ENCODE results near the gene CAMTA1. TPM values are rescaled to one million over a fixed set of nuclear protein-coding genes. Genes with fewer than 3 reads are reported as not detected.

Gene CAMTA1
- total RNA-seq, 2 experiments from 2014 or later, result 43.9 to 73.3 TPM

GRCh38 chr1:6928106-6928885 is 143.0 kb downstream of the CAMTA1 start:
- intact Hi-C loops (cut with micrococcal nuclease; ENCODE audit: unreplicated experiment), result no loop called here
- DNase-seq (ENCODE audit: low spot score), result no peak
- POLR2A ChIA-PET, result no interaction called here
- no peak overlapping the region for H3K4me3 ChIP-seq (ENCODE audit: low read depth, low read length, poor library complexity, severe bottlenecking)
- no peaks in the 10 kb centered on the region for H3K4me1 ChIP-seq (ENCODE audit: insufficient read depth, low read length, poor library complexity, severe bottlenecking)
- no peaks in the 10 kb centered on the region for H4K20me1 ChIP-seq (ENCODE audit: insufficient read depth, low read length)
- TF ChIP-seq CTCF (conservative IDR thresholded peaks at IDR 0.05; ENCODE audit: low read length) (no peak), EZH2phosphoT487 (IDR thresholded peaks at IDR 0.05; ENCODE audit: borderline replicate concordance, low read depth, low read length) (no peak)
- no peak overlapping the region for H3K4me2 ChIP-seq (ENCODE audit: low read length)
- H3K9me2 ChIP-seq (ENCODE audit: insufficient read depth, low read length), result no peaks in the 10 kb centered on the region
- no TSS peak for BruUV-seq (replicated peaks)
- no peaks in the 10 kb centered on the region for H3K79me2 ChIP-seq (ENCODE audit: insufficient read depth, low read depth, low read length)
- H2AFZ ChIP-seq (ENCODE audit: low read length), result no peak overlapping the region
- H3K36me3 ChIP-seq (ENCODE audit: insufficient read depth, low read length), result no peaks in the 10 kb centered on the region
- no peak overlapping the region for H3K27ac ChIP-seq (ENCODE audit: low read depth, low read length, poor library complexity, severe bottlenecking)
- CTCF ChIA-PET (ENCODE audit: unreplicated experiment), result no interaction called here
- H3K9me3 ChIP-seq (ENCODE audit: low read length), result no peaks in the 10 kb centered on the region

GRCh38 chr1:6930732-6931300 is 145.6 kb downstream of the CAMTA1 start:
- no peak overlapping the region for H3K27ac ChIP-seq (ENCODE audit: low read depth, low read length, poor library complexity, severe bottlenecking)
- intact Hi-C loops (cut with micrococcal nuclease; ENCODE audit: unreplicated experiment), result no loop called here
- no peaks in the 10 kb centered on the region for H4K20me1 ChIP-seq (ENCODE audit: insufficient read depth, low read length)
- H3K4me1 ChIP-seq (ENCODE audit: insufficient read depth, low read length, poor library complexity, severe bottlenecking), result no peaks in the 10 kb centered on the region
- ChIA-PET POLR2A (no interaction called here), CTCF (ENCODE audit: unreplicated experiment) (no interaction called here)
- TF ChIP-seq CTCF (conservative IDR thresholded peaks at IDR 0.05; ENCODE audit: low read length), result no peak
- no peak for TF ChIP-seq EZH2phosphoT487 (IDR thresholded peaks at IDR 0.05; ENCODE audit: borderline replicate concordance, low read depth, low read length)
- DNase-seq (ENCODE audit: low spot score), result no peak
- no peak overlapping the region for H3K4me3 ChIP-seq (ENCODE audit: low read depth, low read length, poor library complexity, severe bottlenecking)
- H3K9me2 ChIP-seq (ENCODE audit: insufficient read depth, low read length), result no peaks in the 10 kb centered on the region
- no peaks in the 10 kb centered on the region for H3K79me2 ChIP-seq (ENCODE audit: insufficient read depth, low read depth, low read length)
- BruUV-seq (replicated peaks), result no TSS peak
- H3K36me3 ChIP-seq (ENCODE audit: insufficient read depth, low read length), result no peaks in the 10 kb centered on the region
- no peaks in the 10 kb centered on the region for H3K9me3 ChIP-seq (ENCODE audit: low read length)
- H3K4me2 ChIP-seq (ENCODE audit: low read length), result no peak overlapping the region
- H2AFZ ChIP-seq (ENCODE audit: low read length), result no peak overlapping the region

GRCh38 chr1:6935361-6935883 is 150.2 kb downstream of the CAMTA1 start:
- Histone ChIP-seq H3K9me2 (ENCODE audit: insufficient read depth, low read length) (no peaks in the 10 kb centered on the region), H3K4me3 (ENCODE audit: low read depth, low read length, poor library complexity, severe bottlenecking) (no peak overlapping the region), H3K4me2 (ENCODE audit: low read length) (no peak overlapping the region), H3K36me3 (ENCODE audit: insufficient read depth, low read length) (no peaks in the 10 kb centered on the region), H3K9me3 (ENCODE audit: low read length) (no peaks in the 10 kb centered on the region), H3K27ac (ENCODE audit: low read depth, low read length, poor library complexity, severe bottlenecking) (no peak overlapping the region), H4K20me1 (ENCODE audit: insufficient read depth, low read length) (no peaks in the 10 kb centered on the region), H3K4me1 (ENCODE audit: insufficient read depth, low read length, poor library complexity, severe bottlenecking) (no peaks in the 10 kb centered on the region), H3K79me2 (ENCODE audit: insufficient read depth, low read depth, low read length) (no peaks in the 10 kb centered on the region), H2AFZ (ENCODE audit: low read length) (no peak overlapping the region)
- CTCF ChIA-PET (ENCODE audit: unreplicated experiment), result no interaction called here
- POLR2A ChIA-PET, result no interaction called here
- TF ChIP-seq CTCF (conservative IDR thresholded peaks at IDR 0.05; ENCODE audit: low read length) (no peak), EZH2phosphoT487 (IDR thresholded peaks at IDR 0.05; ENCODE audit: borderline replicate concordance, low read depth, low read length) (no peak)
- no peak for DNase-seq (ENCODE audit: low spot score)
- no TSS peak for BruUV-seq (replicated peaks)
- intact Hi-C loops (cut with micrococcal nuclease; ENCODE audit: unreplicated experiment), result no loop called here
